HEK293T (cell line): ENCODE data around the gene ACACB.

ENCODE experiments used
- BHLHE40 ChIP-seq: fragments of 450-650 bp; IDR thresholded peaks from 2 replicates; pipeline ENCODE4 v1.6.1; 2016; ENCODE audit warnings: mild to moderate bottlenecking, moderate library complexity, borderline replicate concordance
- CTBP1 ChIP-seq: fragments of 450-650 bp; IDR thresholded peaks from 2 replicates; pipeline ENCODE4 v1.6.1; 2016; ENCODE audit warnings: borderline replicate concordance
- ELF4 ChIP-seq: fragments of 450-650 bp; IDR thresholded peaks from 2 replicates; pipeline ENCODE4 v1.6.1; 2017; ENCODE audit warnings: antibody characterized with exemption
- FOXA1 ChIP-seq: fragments of 450-650 bp; IDR thresholded peaks from 2 replicates; pipeline ENCODE4 v1.6.1; 2016; ENCODE audit warnings: mild to moderate bottlenecking
- FOXM1 ChIP-seq: fragments of 450-650 bp; IDR thresholded peaks from 2 replicates; pipeline ENCODE4 v1.6.1; 2017; ENCODE audit warnings: mild to moderate bottlenecking, borderline replicate concordance
- NFRKB ChIP-seq: fragments of 450-650 bp; IDR thresholded peaks from 2 replicates; pipeline ENCODE4 v1.6.1; 2016; ENCODE audit warnings: mild to moderate bottlenecking, moderate library complexity
- SP1 ChIP-seq: fragments of 450-650 bp; IDR thresholded peaks from 2 replicates; pipeline ENCODE4 v1.6.1; 2017
- SUZ12 ChIP-seq: fragments of 450-650 bp; IDR thresholded peaks from 2 replicates; pipeline ENCODE4 v1.6.1; 2016; ENCODE audit warnings: mild to moderate bottlenecking
- TARDBP ChIP-seq: fragments of 450-650 bp; IDR thresholded peaks from 2 replicates; pipeline ENCODE4 v1.6.1; 2016

- TF ChIP-seq NFRKB (no peak), BHLHE40 (no peak), FOXA1 (no peak), FOXM1 (0 out of 2 replicates have a peak, but pooled peaks have one; percentile 56), SP1 (no peak), ELF4 (no peak), CTBP1 (no peak), SUZ12 (no peak), TARDBP (no peak)
Observed at GRCh38 chr12:109309381-109310246, 193.2 kb downstream of the ACACB start.
